Activated naive CD4-positive, alpha-beta T cell treated with anti-CD3 and anti-CD28 coated beads, Interleukin-2, amount 10 ng/mL, durations not matched to agents 7 days and 5 days (primary cell): ENCODE results near the gene OLFML1.

ENCODE experiments used
- CTCF ChIA-PET: fragments of 350-600 bp; sonication (Branson Sonifier 250); formaldehyde crosslinking; loops from one replicate; lab custom pipeline; 2021; ENCODE audit warnings: antibody characterized with exemption; lab: Charles Lee
- DNase-seq: peaks from one replicate; pipeline ENCODE4 v3.0.0-alpha.2; 2020
- H3K27ac Mint-ChIP-seq: one replicate; pipeline ENCODE4 v1.8.0; 2021; ENCODE audit warnings: mild to moderate bottlenecking, moderate library complexity, mixed read lengths
- H3K27me3 Mint-ChIP-seq: one replicate; pipeline ENCODE4 v1.8.0; 2021; ENCODE audit warnings: mild to moderate bottlenecking, mixed read lengths
- H3K36me3 Mint-ChIP-seq: one replicate; pipeline ENCODE4 v1.8.0; 2021; ENCODE audit warnings: mixed read lengths
- H3K4me1 Mint-ChIP-seq: one replicate; pipeline ENCODE4 v1.8.0; 2021; ENCODE audit warnings: mixed read lengths
- H3K4me3 Mint-ChIP-seq: one replicate; pipeline ENCODE4 v1.8.0; 2021; ENCODE audit warnings: mild to moderate bottlenecking, moderate library complexity, mixed read lengths
- H3K9me3 Mint-ChIP-seq: one replicate; pipeline ENCODE4 v1.8.0; 2021; ENCODE audit warnings: mixed read lengths

Gene OLFML1

DNA sequence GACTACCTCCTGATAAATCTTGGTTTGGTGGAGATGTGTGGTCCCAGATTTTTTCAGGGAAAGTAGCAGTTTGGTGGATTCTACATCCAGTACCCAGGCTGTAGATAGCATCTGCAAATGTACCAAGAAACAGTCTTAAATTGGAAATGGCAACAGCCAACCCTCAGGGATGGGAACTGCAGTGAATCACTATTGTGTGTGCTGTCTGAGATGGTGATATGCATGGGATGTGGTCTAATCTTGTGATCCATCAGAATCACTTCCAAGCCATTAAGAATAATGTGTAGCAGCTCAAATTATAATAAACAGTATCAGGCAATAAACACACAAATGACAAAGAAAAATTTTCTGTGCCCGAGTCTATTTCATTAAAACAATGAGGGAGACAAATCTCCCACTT, 3.4 kb downstream of the OLFML1 start:
- no peak overlapping the region for H3K27ac Mint-ChIP-seq
- CTCF ChIA-PET = no interaction called here
- DNase-seq = no peak
- H3K36me3 Mint-ChIP-seq = no peaks in the 10 kb centered on the region
- H3K4me1 Mint-ChIP-seq = no peaks in the 10 kb centered on the region
- H3K9me3 Mint-ChIP-seq = no peaks in the 10 kb centered on the region
- no peaks in the 10 kb centered on the region for H3K27me3 Mint-ChIP-seq
- no peak overlapping the region for H3K4me3 Mint-ChIP-seq

DNA sequence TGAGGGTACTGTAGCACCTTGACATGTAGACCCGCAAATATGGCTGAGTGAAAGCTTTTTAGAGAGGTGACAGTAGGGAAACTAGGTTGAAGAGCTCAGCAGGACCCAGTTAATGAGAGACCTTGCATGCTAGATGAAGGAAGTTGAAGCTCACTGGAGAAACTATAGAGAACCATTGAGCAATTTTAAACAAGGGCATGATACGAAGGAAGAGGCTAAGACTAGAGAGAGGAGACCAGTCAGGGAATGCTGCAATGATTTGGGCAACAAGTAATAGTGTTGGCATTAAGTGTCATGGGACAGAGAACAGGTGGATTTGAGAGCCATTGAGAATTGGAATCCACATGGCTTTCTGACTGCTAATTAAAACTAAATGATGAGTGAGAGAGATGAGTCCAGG, 4.1 kb downstream of the OLFML1 start:
- H3K4me3 Mint-ChIP-seq = no peak overlapping the region
- no peaks in the 10 kb centered on the region for H3K36me3 Mint-ChIP-seq
- H3K27ac Mint-ChIP-seq = no peak overlapping the region
- H3K27me3 Mint-ChIP-seq = no peaks in the 10 kb centered on the region
- H3K9me3 Mint-ChIP-seq = no peaks in the 10 kb centered on the region
- CTCF ChIA-PET = no interaction called here
- no peaks in the 10 kb centered on the region for H3K4me1 Mint-ChIP-seq
- DNase-seq = no peak

GRCh38 chr11:7490054-7490453, 4.7 kb downstream of the OLFML1 start:
- Mint-ChIP-seq H3K27ac (no peak overlapping the region), H3K4me3 (no peak overlapping the region), H3K27me3 (no peaks in the 10 kb centered on the region), H3K9me3 (no peaks in the 10 kb centered on the region), H3K4me1 (no peaks in the 10 kb centered on the region), H3K36me3 (no peaks in the 10 kb centered on the region)
- CTCF ChIA-PET = no interaction called here
- no peak for DNase-seq

- H3K4me1 Mint-ChIP-seq = no peaks in the 10 kb centered on the region
- CTCF ChIA-PET = no interaction called here
- H3K9me3 Mint-ChIP-seq = no peaks in the 10 kb centered on the region
- H3K27ac Mint-ChIP-seq = no peak overlapping the region
- no peaks in the 10 kb centered on the region for H3K27me3 Mint-ChIP-seq
- no peak for DNase-seq
- no peaks in the 10 kb centered on the region for H3K36me3 Mint-ChIP-seq
- H3K4me3 Mint-ChIP-seq = no peak overlapping the region
Measured at GRCh38 chr11:7490535-7490934, 5.2 kb downstream of the OLFML1 start.

DNA sequence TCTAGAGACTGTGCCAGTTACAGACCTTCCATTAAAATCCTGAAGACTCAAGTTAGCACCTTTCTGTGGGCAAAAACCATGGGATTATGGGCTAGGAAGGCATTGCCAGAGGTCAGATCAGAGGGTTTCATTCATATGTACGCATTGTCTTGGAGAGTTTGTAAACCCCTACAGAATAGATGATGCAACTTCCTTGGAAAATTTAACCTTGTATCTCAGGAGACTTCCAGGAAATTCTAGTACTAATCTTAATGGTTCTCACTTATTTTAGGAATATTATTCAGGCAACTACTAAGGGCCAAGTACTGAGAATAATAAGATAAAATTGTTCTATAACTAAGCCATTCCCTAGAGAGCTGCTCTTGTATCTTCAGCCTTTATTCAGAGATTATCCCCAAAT, 6.9 kb downstream of the OLFML1 start:
- Mint-ChIP-seq H3K27ac (no peak overlapping the region), H3K27me3 (no peaks in the 10 kb centered on the region), H3K9me3 (no peaks in the 10 kb centered on the region), H3K36me3 (no peaks in the 10 kb centered on the region), H3K4me1 (no peaks in the 10 kb centered on the region), H3K4me3 (no peak overlapping the region)
- CTCF ChIA-PET = no interaction called here
- DNase-seq = no peak

DNA sequence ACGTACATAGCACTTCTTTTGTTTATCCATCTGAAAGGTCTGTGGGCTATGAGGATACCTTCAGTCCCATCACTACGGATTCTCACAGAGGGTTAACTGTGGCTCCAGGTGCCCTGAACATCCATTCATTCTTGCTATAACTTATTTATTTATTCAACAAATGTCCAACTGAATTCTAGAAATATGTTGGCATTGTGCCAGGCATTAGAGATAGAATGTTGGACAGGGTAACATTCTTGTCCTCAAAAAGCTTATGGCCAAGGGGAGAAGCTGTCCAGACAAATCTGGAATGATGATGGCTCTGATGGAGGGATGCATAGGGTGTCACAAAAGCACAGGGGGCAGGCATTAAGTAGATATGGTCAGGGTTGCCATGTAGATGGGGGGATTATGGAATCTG, 8.4 kb downstream of the OLFML1 start:
- CTCF ChIA-PET = no interaction called here
- H3K36me3 Mint-ChIP-seq = no peaks in the 10 kb centered on the region
- no peaks in the 10 kb centered on the region for H3K4me1 Mint-ChIP-seq
- H3K27me3 Mint-ChIP-seq = no peaks in the 10 kb centered on the region
- no peak for DNase-seq
- no peak overlapping the region for H3K4me3 Mint-ChIP-seq
- H3K9me3 Mint-ChIP-seq = no peaks in the 10 kb centered on the region
- H3K27ac Mint-ChIP-seq = no peak overlapping the region

- H3K4me3 Mint-ChIP-seq = no peak overlapping the region
- no peaks in the 10 kb centered on the region for H3K4me1 Mint-ChIP-seq
- H3K36me3 Mint-ChIP-seq = no peaks in the 10 kb centered on the region
- no peak overlapping the region for H3K27ac Mint-ChIP-seq
- no peaks in the 10 kb centered on the region for H3K27me3 Mint-ChIP-seq
- CTCF ChIA-PET = no interaction called here
- no peak for DNase-seq
- no peaks in the 10 kb centered on the region for H3K9me3 Mint-ChIP-seq
Measured at GRCh38 chr11:7494086-7494745, 8.9 kb downstream of the OLFML1 start.

- H3K27ac Mint-ChIP-seq = no peak overlapping the region
Measured at GRCh38 chr11:7495882-7496551, 10.7 kb downstream of the OLFML1 start.

DNA sequence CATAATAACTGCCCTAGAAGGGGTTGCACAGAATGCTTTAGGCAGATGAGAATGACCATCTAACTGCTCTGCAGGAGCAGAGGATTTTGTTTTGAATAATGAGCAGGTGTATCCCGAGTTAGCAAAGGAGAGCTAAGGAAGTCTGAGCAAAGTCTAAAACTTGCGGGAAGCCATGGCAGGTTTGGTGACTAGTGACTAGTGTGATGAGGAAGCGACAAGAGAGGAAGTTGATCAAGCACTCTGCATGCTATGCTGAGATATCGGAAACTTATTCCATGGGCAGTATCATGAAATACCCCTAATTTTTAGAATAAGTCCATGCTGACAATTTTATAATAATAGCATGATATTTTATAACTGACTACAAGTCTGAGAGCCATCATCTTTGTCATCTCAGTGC, 12.9 kb downstream of the OLFML1 start:
- CTCF ChIA-PET = interaction anchor here (1.1 kb wide), 1 partner anchor 15 kb away, joined by 3 read pairs; the partner anchor contains the start of gene PPFIBP2
- no peak overlapping the region for H3K4me3 Mint-ChIP-seq
- no peaks in the 10 kb centered on the region for H3K4me1 Mint-ChIP-seq
- H3K36me3 Mint-ChIP-seq = no peaks in the 10 kb centered on the region
- peaks cover 5% of the 10 kb centered on the region for H3K27me3 Mint-ChIP-seq
- no peak overlapping the region for H3K27ac Mint-ChIP-seq
- no peaks in the 10 kb centered on the region for H3K9me3 Mint-ChIP-seq
- no peak for DNase-seq

More at GRCh38 chr11:7495882-7496551, 10.7 kb downstream of the OLFML1 start:
- no peak for DNase-seq
- Mint-ChIP-seq H3K27me3 (peaks cover 5% of the 10 kb centered on the region), H3K36me3 (no peaks in the 10 kb centered on the region), H3K9me3 (no peaks in the 10 kb centered on the region), H3K4me3 (no peak overlapping the region), H3K4me1 (no peaks in the 10 kb centered on the region)
- CTCF ChIA-PET = interaction anchor here (0.6 kb wide), 1 partner anchor 91 kb away, joined by 5 read pairs; no protein-coding TSS in a partner anchor

DNA sequence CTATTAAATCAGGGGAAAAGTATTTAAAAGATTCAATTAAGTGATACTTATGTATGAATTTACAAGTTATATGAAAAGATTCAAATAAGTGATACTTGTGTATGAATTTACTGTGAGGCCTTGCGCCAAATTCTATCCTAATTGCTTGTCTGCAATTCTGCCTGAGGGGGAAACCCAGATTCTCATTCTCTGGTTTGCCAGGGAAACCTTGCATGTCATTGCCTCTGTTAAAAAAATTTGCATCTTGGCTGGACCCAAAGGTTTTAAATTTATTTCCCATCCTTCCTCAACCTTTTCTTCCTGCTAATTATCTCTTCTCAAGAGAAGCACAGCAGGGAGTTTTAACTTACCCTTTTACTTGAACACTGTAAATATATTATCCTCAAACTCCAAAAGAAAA, 13.8 kb downstream of the OLFML1 start:
- H3K36me3 Mint-ChIP-seq = no peaks in the 10 kb centered on the region
- H3K4me3 Mint-ChIP-seq = no peak overlapping the region
- no peaks in the 10 kb centered on the region for H3K4me1 Mint-ChIP-seq
- no peak for DNase-seq
- no peaks in the 10 kb centered on the region for H3K9me3 Mint-ChIP-seq
- H3K27me3 Mint-ChIP-seq = peaks cover 5% of the 10 kb centered on the region
- CTCF ChIA-PET = interaction anchor here (1.2 kb wide), 1 partner anchor 13 kb away, joined by 4 read pairs; no protein-coding TSS in a partner anchor
- H3K27ac Mint-ChIP-seq = no peak overlapping the region

- H3K27me3 Mint-ChIP-seq = peaks cover 5% of the 10 kb centered on the region
- no peak for DNase-seq
- H3K36me3 Mint-ChIP-seq = no peaks in the 10 kb centered on the region
- H3K9me3 Mint-ChIP-seq = no peaks in the 10 kb centered on the region
- CTCF ChIA-PET = interaction anchor here (1.2 kb wide), 1 partner anchor 12 kb away, joined by 4 read pairs; no protein-coding TSS in a partner anchor
- no peak overlapping the region for H3K4me3 Mint-ChIP-seq
- H3K4me1 Mint-ChIP-seq = no peaks in the 10 kb centered on the region
- H3K27ac Mint-ChIP-seq = no peak overlapping the region
Measured at GRCh38 chr11:7500251-7500650, 14.9 kb downstream of the OLFML1 start.

DNA sequence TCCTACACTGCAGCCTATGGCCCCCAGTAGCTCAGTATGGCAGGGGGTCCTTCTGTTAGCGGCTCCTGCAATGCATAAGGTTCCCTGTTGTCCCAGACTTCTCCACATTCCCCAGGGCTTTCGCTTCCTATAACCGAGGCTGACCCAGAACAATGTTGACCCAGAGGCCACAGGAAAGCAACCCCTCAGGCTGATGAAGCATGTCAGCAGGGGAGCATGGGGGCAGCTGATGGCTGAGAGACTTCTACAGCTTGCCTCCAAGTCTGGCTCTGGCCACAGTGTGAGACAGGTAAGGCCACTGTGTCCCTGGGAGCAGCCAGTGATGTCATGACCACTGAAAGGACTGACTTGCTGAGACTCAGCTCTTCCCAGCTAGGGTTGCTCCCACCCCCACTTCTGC, 15.9 kb downstream of the OLFML1 start:
- H3K27ac Mint-ChIP-seq = no peak overlapping the region
- H3K27me3 Mint-ChIP-seq = peaks cover 5% of the 10 kb centered on the region
- no peaks in the 10 kb centered on the region for H3K4me1 Mint-ChIP-seq
- H3K9me3 Mint-ChIP-seq = no peaks in the 10 kb centered on the region
- no peak for DNase-seq
- no peak overlapping the region for H3K4me3 Mint-ChIP-seq
- CTCF ChIA-PET = no interaction called here
- H3K36me3 Mint-ChIP-seq = no peaks in the 10 kb centered on the region

DNA sequence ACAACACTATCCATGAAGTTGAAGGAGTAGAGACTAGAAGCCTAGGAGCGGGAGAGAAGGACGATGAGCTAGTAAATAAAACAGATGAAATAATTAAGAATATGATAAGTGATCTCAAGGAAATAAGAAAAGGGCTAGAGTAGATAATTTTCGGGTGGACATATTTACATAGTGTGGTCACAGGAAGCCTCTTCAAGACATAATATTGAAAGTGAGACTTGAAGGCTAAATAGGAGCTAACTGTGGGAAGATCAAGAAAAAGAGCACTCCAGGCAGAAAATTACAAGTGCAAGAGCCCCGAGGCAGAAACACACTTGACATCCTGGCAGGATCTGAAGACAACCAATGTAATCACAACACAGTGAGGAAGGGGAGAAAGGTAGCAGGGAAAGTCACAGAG, 16.6 kb downstream of the OLFML1 start:
- CTCF ChIA-PET = no interaction called here
- Mint-ChIP-seq H3K4me1 (no peaks in the 10 kb centered on the region), H3K4me3 (no peak overlapping the region), H3K9me3 (no peaks in the 10 kb centered on the region), H3K36me3 (no peaks in the 10 kb centered on the region), H3K27ac (no peak overlapping the region), H3K27me3 (peaks cover 9% of the 10 kb centered on the region)
- no peak for DNase-seq

DNA sequence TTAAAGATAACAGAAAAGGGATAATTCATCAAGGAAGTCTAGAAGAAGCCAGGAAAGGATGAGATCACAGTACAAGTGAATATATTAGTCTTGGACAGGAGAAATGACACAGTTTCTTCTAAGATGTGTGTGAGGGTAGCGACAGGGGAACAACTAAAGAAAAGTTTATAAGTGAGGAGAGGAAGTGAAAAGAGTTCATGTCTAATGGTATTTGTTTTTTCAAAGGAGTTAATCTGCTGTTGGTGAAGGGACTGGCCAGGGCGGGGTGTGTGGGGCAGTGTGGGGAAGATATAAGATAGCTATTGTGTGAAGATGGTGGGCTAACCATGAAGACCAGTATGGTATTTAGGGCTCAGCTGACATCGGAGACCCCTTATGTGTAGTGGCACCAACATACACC, 20.9 kb downstream of the OLFML1 start:
- H3K27ac Mint-ChIP-seq = no peak overlapping the region
- CTCF ChIA-PET = interaction anchor here (1.4 kb wide), 1 partner anchor 182 kb away, joined by 3 read pairs; no protein-coding TSS in a partner anchor

GRCh38 chr11:7508087-7508486, 22.8 kb downstream of the OLFML1 start:
- no peak for DNase-seq
- Mint-ChIP-seq H3K4me3 (no peak overlapping the region), H3K4me1 (peaks cover 20% of the 10 kb centered on the region), H3K36me3 (no peaks in the 10 kb centered on the region), H3K9me3 (no peaks in the 10 kb centered on the region), H3K27ac (no peak overlapping the region), H3K27me3 (peaks cover 15% of the 10 kb centered on the region)
- CTCF ChIA-PET = interaction anchor here (0.8 to 1.4 kb wide), 3 partner anchors 149 to 157 kb away, joined by 3 to 4 read pairs (median 3); no protein-coding TSS in a partner anchor

More for the DNA sequence above, 20.9 kb downstream of the OLFML1 start:
- no peak overlapping the region for H3K4me3 Mint-ChIP-seq
- no peaks in the 10 kb centered on the region for H3K9me3 Mint-ChIP-seq
- peaks cover 2% of the 10 kb centered on the region for H3K4me1 Mint-ChIP-seq
- H3K36me3 Mint-ChIP-seq = no peaks in the 10 kb centered on the region
- H3K27me3 Mint-ChIP-seq = peaks cover 13% of the 10 kb centered on the region
- DNase-seq = no peak
